GDM1 (cell line): Measurements from ENCODE around the gene CYP21A2.
"Not testable (repeated sequence)": the region's sequence is repeated elsewhere in the genome, so short reads cannot be mapped to it uniquely, and the experiment has no call there.

Experiments used
- DNase-seq: peaks from one replicate; lab custom pipeline; 2025; lab: John Stamatoyannopoulos, UW

Gene CYP21A2

DNA sequence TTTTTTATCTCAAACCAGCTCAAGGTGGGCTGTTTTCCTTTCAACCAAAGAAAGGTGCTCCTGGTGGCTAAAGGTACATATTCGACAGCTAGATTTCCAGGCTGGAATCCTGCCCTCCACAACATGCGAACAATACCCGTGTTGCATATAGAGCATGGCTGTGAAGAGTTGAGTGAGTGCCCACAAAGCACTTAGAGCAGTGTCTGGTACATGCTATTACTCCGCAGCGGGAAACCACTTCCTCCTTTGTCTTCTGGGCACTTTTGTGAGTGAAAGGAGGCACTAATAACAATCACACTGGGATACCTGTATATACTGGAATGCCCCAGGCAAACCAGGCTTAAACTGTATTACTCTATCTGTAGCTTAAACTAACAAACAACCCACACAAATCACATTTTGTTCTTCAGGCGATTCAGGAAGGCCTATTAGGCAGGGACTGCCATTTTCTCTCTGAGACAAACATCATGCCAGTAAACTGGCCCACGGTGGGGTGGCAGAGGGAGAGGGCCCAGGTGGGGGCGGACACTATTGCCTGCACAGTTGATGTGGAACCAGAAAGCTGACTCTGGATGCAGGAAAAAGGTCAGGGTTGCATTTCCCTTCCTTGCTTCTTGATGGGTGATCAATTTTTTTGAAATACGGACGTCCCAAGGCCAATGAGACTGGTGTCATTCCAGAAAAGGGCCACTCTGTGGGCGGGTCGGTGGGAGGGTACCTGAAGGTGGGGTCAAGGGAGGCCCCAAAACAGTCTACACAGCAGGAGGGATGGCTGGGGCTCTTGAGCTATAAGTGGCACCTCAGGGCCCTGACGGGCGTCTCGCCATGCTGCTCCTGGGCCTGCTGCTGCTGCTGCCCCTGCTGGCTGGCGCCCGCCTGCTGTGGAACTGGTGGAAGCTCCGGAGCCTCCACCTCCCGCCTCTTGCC, at the start of gene CYP21A2:
Gene CYP21A2, plus strand, starts transcription at position 818 of the 927 bp plus-strand sequence. Its CDS starts 8 bp downstream, at position 826.
- DNase-seq = not testable (repeated sequence)

GRCh38 chr6:31989363-31989762, 48.9 kb upstream of the CYP21A2 start:
- not testable (repeated sequence) for DNase-seq

DNA sequence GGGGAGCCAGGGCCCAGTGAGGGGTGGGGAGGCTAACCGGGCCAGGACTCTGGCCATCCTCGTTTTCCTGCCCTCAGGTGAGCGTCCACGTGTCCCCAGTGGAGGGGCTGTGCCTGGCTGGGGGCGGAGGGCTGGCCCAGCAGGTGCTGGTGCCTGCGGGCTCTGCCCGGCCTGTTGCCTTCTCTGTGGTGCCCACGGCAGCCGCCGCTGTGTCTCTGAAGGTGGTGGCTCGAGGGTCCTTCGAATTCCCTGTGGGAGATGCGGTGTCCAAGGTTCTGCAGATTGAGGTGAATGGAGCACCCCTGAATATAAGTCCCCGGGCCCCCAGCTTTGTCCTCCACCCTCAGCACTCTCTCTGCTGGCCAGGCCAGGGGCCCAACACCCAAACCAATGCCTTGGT, 43.8 kb upstream of the CYP21A2 start:
- DNase-seq = not testable (repeated sequence)

GRCh38 chr6:31996385-31996784, 41.8 kb upstream of the CYP21A2 start:
- not testable (repeated sequence) for DNase-seq

DNA sequence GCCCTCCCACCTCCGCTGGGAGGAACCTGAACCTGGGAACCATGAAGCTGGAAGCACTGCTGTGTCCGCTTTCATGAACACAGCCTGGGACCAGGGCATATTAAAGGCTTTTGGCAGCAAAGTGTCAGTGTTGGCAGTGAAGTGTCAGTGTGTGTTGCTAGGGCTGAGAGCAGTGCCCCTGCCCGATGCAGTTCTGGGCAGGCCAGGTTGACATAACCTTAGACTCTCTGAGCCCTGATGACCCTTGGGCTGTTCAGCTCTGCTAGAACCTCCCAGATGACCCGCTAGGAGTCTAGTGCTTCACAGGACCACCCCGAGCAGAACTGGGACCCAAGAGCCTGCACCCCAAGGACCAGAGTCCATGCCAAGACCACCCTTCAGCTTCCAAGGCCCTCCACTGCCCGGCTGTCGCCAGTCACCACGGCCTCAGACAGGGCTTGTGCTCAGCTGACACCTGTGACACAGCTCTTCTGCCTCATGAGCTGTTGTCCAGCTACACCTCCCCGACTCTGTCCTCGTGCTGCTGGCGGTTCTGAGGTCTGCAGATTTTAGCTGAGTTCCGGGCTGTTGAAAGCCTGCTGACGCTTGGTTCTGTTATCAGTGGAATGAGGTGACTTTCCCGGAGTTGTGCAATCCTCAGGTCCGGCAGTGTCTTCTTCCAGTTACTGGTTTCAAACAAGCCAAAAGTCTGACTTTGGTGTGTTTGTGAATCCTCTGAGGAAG, 35.5 kb upstream of the CYP21A2 start:
- not testable (repeated sequence) for DNase-seq

DNA sequence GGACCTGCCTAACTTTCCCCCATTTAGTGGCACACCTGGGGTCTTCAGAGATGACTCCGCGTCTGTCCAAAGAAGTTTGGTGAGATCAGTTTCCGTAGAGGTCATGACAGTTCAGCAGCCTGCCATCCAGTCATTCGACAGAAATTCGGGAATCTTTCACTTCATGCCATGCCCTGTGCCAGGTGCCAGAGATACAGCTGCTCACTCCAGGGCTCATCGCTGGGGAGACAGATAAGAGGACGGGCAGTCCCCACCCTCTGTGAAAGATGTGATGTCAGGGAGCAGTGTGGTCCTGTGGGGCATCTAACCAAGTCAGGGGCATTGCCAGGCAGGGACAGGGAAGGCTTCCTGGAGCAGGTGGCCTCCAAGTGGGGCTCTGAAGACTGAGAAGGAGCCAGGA, 34.9 kb upstream of the CYP21A2 start:
- not testable (repeated sequence) for DNase-seq

GRCh38 chr6:32004393-32004792, 33.8 kb upstream of the CYP21A2 start:
- DNase-seq = not testable (repeated sequence)

GRCh38 chr6:32004864-32005537, 33.2 kb upstream of the CYP21A2 start:
- not testable (repeated sequence) for DNase-seq

DNA sequence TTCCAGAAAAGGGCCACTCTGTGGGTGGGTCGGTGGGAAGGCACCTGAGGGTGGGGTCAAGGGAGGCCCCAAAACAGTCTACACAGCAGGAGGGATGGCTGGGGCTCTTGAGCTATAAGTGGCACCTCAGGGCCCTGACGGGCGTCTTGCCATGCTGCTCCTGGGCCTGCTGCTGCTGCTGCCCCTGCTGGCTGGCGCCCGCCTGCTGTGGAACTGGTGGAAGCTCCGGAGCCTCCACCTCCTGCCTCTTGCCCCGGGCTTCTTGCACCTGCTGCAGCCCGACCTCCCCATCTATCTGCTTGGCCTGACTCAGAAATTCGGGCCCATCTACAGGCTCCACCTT, 32.7 kb upstream of the CYP21A2 start:
- DNase-seq = not testable (repeated sequence)

DNA sequence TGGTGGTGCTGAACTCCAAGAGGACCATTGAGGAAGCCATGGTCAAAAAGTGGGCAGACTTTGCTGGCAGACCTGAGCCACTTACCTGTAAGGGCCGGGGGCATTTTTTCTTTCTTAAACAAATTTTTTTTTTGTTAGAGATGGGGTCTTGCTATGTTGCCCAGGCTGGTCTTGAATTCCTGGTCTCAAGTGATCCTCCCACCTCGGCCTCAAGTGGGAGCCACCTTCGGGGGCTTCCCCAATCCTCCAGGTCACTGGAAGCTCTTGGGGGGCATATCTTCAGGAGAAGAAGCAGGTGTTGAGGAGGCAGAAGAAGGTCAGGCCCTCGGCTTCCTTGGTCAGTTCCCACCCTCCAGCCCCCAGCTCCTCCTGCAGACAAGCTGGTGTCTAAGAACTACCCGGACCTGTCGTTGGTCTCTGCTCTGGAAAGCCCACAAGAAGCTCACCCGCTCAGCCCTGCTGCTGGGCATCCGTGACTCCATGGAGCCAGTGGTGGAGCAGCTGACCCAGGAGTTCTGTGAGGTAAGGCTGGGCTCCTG, 32.2 kb upstream of the CYP21A2 start:
- not testable (repeated sequence) for DNase-seq

GRCh38 chr6:32007086-32007485, 31.1 kb upstream of the CYP21A2 start:
- not testable (repeated sequence) for DNase-seq

DNA sequence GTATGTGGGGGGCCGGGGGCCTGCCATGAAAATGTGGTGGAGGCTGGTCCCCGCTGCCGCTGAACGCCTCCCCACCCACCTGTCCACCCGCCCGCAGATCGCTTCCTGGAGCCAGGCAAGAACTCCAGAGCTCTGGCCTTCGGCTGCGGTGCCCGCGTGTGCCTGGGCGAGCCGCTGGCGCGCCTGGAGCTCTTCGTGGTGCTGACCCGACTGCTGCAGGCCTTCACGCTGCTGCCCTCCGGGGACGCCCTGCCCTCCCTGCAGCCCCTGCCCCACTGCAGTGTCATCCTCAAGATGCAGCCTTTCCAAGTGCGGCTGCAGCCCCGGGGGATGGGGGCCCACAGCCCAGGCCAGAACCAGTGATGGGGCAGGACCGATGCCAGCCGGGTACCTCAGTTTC, 30.2 kb upstream of the CYP21A2 start:
- DNase-seq = not testable (repeated sequence)

GRCh38 chr6:32008616-32009015, 29.6 kb upstream of the CYP21A2 start:
- not testable (repeated sequence) for DNase-seq

DNA sequence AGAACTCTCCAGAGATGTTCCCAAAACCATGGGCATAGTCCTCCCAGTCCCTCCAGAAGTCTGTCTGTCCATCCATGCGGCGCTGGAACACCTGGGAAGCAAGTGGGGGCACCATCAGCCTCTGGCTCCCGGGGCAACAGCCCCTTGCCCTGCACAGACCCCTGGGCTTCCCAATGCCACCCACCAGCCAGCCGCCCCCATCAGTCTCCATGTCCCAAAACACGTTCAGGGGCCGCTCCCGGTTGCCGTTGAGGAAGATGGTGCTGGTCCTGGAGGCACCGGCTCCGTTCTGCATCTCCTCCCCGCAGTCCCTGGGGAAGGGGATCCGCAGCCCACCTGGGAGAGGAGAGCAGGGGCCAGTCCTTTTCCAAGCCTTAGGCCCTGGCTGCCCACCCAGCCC, 28.7 kb upstream of the CYP21A2 start:
- not testable (repeated sequence) for DNase-seq

DNA sequence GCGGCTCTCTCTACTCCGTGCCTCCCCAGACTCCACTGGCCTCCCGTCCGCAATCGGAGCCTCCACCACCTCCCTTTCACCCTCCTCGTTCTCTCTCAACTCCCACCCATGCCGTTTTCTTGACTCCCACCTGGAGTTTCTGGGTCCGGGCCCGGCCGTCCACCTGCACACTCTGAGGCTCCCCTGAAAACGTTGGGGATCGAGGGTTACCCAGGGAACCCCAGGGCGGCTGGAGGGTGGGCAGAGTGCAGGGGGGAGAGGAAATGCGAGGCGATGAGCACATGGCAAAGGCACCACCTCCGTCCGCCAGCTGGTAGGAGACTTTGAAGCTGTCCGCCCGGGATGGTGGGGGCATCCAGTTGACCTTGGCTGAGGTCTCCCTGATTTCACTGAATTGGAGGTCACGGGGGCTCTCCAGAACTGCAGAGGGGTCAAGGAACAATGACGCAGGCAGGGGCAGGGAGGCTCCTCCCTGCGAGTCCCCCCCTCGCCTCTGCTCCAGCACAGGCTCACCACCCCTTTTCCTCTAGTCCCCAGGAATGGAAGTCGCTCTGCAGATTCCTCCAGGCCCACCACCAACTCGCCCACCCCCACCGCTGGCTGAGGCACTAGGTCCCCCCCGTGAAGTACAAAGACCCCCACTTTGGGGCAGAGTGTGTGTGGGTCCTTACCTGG, 27.2 kb upstream of the CYP21A2 start:
- not testable (repeated sequence) for DNase-seq

- DNase-seq = not testable (repeated sequence)
These were observed 25.1 kb upstream of the CYP21A2 start for GRCh38 chr6:32012941-32013617.

DNA sequence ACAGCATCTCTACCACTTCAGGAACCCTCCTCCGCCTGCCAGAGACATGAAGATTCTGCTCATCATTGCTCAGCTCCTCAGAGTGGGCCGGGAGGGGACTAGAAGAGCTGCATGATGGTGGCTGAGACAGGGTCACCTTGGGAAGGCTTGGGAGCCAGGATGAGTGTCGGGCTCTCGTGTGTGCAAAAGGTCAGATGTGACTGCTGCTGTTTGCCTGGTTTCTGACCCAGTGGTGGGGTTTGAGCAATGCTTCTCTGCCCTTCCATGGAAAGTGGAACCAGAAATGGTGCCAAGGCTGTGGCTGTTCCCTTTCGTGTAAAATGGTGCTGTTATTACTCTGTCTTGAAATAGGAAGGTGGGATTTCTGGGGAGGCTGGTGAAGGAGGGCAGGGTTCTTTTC, 24.5 kb upstream of the CYP21A2 start:
- not testable (repeated sequence) for DNase-seq

GRCh38 chr6:32014547-32014946, 23.7 kb upstream of the CYP21A2 start, which contains the start of gene C4B:
Gene C4B (plus strand): TSS chr6:32014795. CDS start chr6:32014846, 51 bp downstream.
- DNase-seq = not testable (repeated sequence)

DNA sequence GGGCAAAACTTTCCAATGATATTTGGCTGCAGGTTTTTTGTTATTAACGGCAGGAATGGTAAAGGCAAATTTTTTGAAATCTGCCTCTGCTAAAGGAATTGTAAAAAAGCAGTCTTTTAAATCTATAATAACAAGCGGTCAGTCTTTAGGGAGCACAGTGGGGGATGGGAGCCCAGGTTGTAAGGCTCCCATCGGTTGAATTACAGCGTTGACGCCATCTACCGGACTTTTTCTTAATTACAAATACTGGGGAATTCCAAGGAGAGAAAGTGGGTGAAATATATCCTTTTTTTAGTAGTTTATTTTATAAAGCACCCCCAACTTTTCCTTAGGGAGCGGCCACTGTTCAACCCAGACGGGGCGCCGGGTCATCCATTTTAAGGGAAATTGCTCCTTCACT, 16.1 kb upstream of the CYP21A2 start:
- not testable (repeated sequence) for DNase-seq

DNA sequence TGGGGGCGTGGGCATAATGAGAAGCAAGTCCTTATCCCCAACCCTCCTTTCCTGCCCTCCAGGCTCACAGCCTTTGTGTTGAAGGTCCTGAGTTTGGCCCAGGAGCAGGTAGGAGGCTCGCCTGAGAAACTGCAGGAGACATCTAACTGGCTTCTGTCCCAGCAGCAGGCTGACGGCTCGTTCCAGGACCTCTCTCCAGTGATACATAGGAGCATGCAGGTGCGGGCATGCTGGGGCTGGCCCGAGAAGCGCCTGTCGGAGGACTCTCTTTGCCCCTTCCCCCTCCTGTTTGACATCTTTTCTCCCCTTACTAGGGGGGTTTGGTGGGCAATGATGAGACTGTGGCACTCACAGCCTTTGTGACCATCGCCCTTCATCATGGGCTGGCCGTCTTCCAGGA, 9.6 kb upstream of the CYP21A2 start:
- not testable (repeated sequence) for DNase-seq

- not testable (repeated sequence) for DNase-seq
These were observed 8.7 kb upstream of the CYP21A2 start for GRCh38 chr6:32029553-32029952.
